ENCODE measurements around the gene LCE7A.

GRCh38 chr1:152855661-152856060, 4.1 kb upstream of the LCE7A start:
- no peak for TF ChIP-seq MYNN (tag by site-specific recombination; IDR thresholded peaks at IDR 0.05; ENCODE audit: borderline replicate concordance)
- no peak for TF ChIP-seq REST (tag by site-specific recombination; IDR thresholded peaks at IDR 0.05)
